Measurements from ENCODE around the gene RAD51B.

- no peak for TF ChIP-seq POLR2A (IDR thresholded peaks at IDR 0.05)
- no peak for TF ChIP-seq CTCF (IDR thresholded peaks at IDR 0.05)
- TF ChIP-seq POLR2AphosphoS5 (IDR thresholded peaks at IDR 0.05) = no peak
- TF ChIP-seq EP300 (IDR thresholded peaks at IDR 0.05) = no peak
Observed at GRCh38 chr14:67918838-67919237, 99.3 kb downstream of the RAD51B start.

Data from upper lobe of left lung (tissue), 4 donors.